ENCODE measurements around the gene CFAP100. TPM values are rescaled to one million over a fixed set of nuclear protein-coding genes. Genes with fewer than 3 reads are reported as not detected.

The CFAP100 gene
- total and polyA plus RNA-seq, 9 of the 15 experiments (the other 6 are each of a cell fraction or from before 2014, with no cell fraction given): not detected

DNA sequence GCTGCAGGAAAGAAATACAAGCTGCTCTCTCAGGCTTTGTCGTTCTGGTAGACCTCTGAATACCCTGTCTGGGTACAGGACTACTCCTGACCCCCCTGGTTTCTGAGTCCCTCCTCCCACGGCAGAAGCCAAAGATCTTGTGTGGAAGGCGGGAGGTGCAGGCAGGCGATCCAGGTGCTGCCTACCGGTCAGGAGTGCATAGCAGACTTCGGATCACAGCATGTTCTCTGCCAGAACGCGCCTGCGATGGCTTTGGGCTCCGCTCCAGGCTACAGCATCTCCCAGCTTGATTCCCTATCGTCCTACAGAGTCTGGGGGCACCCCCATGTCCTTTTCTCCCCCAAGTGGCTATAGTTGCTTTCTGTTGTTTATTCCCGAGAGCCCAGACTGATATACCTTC is 2.5 kb upstream of the CFAP100 start:
- Histone ChIP-seq H3K9ac (ENCODE audit: insufficient read depth in 1 of 2, low read depth in 2 of 2, low read length in 2 of 2) (no peak overlapping the region), H3K36me3 (ENCODE audit: control insufficient read depth, insufficient read depth, low read length) (no peaks in the 10 kb centered on the region), H4K20me1 (replicated peaks; ENCODE audit: control insufficient read depth, insufficient read depth, low read length) (0 out of 2 replicates have a peak, but pooled peaks cover 3% of the 10 kb centered on the region), H2AFZ (ENCODE audit: low read depth, low read length) (no peak overlapping the region), H3K4me1 (replicated peaks in 1 of 2; ENCODE audit: control insufficient read depth in 2 of 2, insufficient read depth in 2 of 2, low read length in 2 of 2) (peaks cover 0 to 13% of the 10 kb centered on the region in 2 experiments; a peak in 3 of 5 replicates), H3K4me2 (ENCODE audit: insufficient read depth, low read length) (no peak overlapping the region), H3K9me1 (ENCODE audit: control insufficient read depth, insufficient read depth, low read length) (no peaks in the 10 kb centered on the region), H3K9me3 (replicated peaks; ENCODE audit: control insufficient read depth, insufficient read depth, low read depth, low read length) (no peaks in the 10 kb centered on the region), H3K27me3 (ENCODE audit: control insufficient read depth in 2 of 2, insufficient read depth in 2 of 2, low read length in 2 of 2) (peaks cover 5 to 62% of the 10 kb centered on the region in 2 experiments; a peak in 4 of 5 replicates), H3K4me3 (no peak overlapping the region), H3K79me2 (ENCODE audit: control insufficient read depth, insufficient read depth, low read length) (no peaks in the 10 kb centered on the region), H3K27ac (ENCODE audit: extremely low read depth, low read depth, low read length) (no peak overlapping the region)
- intact Hi-C loops (cut with micrococcal nuclease): no loop called here
- 12% methylated on average over 6 of the region's 12 CpGs for whole genome bisulfite sequencing (ENCODE audit: insufficient coverage, low coverage, missing lambda C conversion rate)
- TF ChIP-seq RNF2 (IDR thresholded peaks at IDR 0.05): no peak
- TF ChIP-seq ZNF140 (CRISPR knock-in tag; IDR thresholded peaks at IDR 0.05): no peak
- no peak for TF ChIP-seq RBM14 (IDR thresholded peaks at IDR 0.05; ENCODE audit: borderline replicate concordance, insufficient read depth, low read depth, low read length)
- TF ChIP-seq RBM25 (IDR thresholded peaks at IDR 0.05; ENCODE audit: low read depth, low read length, severe bottlenecking): no peak
- no peak for TF ChIP-seq GATAD2A (IDR thresholded peaks at IDR 0.05)
- TF ChIP-seq MAFK (IDR thresholded peaks at IDR 0.05; ENCODE audit: low read length): no peak
- no peak for TF ChIP-seq PHB (CRISPR knock-in tag; IDR thresholded peaks at IDR 0.05)
- TF ChIP-seq MYC (IDR thresholded peaks at IDR 0.05; ENCODE audit: low read depth, low read length): no peak
- no peak for TF ChIP-seq MYC (CRISPR knock-in tag; IDR thresholded peaks at IDR 0.05; ENCODE audit: borderline replicate concordance, low read depth)
- no peak for TF ChIP-seq RHOXF2B (CRISPR knock-in tag; conservative IDR thresholded peaks at IDR 0.05)
- no peak for TF ChIP-seq CLOCK (CRISPR knock-in tag; IDR thresholded peaks at IDR 0.05; ENCODE audit: borderline replicate concordance)
- no peak for TF ChIP-seq SIX5 (IDR thresholded peaks at IDR 0.05; ENCODE audit: borderline replicate concordance in 1 of 2, insufficient read depth in 1 of 2, low read depth in 1 of 2, low read length in 2 of 2)
- TF ChIP-seq, protein P1, sequence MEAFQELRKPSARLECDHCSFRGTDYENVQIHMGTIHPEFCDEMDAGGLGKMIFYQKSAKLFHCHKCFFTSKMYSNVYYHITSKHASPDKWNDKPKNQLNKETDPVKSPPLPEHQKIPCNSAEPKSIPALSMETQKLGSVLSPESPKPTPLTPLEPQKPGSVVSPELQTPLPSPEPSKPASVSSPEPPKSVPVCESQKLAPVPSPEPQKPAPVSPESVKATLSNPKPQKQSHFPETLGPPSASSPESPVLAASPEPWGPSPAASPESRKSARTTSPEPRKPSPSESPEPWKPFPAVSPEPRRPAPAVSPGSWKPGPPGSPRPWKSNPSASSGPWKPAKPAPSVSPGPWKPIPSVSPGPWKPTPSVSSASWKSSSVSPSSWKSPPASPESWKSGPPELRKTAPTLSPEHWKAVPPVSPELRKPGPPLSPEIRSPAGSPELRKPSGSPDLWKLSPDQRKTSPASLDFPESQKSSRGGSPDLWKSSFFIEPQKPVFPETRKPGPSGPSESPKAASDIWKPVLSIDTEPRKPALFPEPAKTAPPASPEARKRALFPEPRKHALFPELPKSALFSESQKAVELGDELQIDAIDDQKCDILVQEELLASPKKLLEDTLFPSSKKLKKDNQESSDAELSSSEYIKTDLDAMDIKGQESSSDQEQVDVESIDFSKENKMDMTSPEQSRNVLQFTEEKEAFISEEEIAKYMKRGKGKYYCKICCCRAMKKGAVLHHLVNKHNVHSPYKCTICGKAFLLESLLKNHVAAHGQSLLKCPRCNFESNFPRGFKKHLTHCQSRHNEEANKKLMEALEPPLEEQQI (IDR thresholded peaks at IDR 0.05): no peak
- no peak for TF ChIP-seq CCNT2 (IDR thresholded peaks at IDR 0.05; ENCODE audit: borderline replicate concordance, extremely low read depth, insufficient read length, low read depth, low read length)
- TF ChIP-seq, protein P2, sequence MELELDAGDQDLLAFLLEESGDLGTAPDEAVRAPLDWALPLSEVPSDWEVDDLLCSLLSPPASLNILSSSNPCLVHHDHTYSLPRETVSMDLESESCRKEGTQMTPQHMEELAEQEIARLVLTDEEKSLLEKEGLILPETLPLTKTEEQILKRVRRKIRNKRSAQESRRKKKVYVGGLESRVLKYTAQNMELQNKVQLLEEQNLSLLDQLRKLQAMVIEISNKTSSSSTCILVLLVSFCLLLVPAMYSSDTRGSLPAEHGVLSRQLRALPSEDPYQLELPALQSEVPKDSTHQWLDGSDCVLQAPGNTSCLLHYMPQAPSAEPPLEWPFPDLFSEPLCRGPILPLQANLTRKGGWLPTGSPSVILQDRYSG (tag; conservative IDR thresholded peaks at IDR 0.05; ENCODE audit: low read depth): no peak
- TF ChIP-seq CHD2 (IDR thresholded peaks at IDR 0.05; ENCODE audit: low read depth, low read length): no peak
- no peak for TF ChIP-seq HDAC3 (IDR thresholded peaks at IDR 0.05; ENCODE audit: borderline replicate concordance, partially characterized antibody)
- no peak for TF ChIP-seq NFRKB (IDR thresholded peaks at IDR 0.05; ENCODE audit: low read depth)
- in situ Hi-C loops (cut with MboI): loop anchor here (5.0 to 25.0 kb wide), 2 partner anchors 140 to 255 kb away; no protein-coding TSS in a partner anchor
- DNase-seq (ENCODE audit: extremely low read depth in 1 of 4, low spot score in 3 of 4) (no peak), FAIRE-seq (no peak), ATAC-seq (no peak)
- ChIA-PET CTCF (ENCODE audit: low intra/inter-chr PET ratio) (no interaction called here), POLR2A (interaction anchor here (0.6 kb wide), 1 partner anchor 502 kb away, joined by 3 read pairs; no protein-coding TSS in a partner anchor)
- no TSS peak for BruUV-seq (replicated peaks)

Data from K562 (cell line).